IMR-90 (cell line): ENCODE data around the gene NXF1. TPM values are rescaled to one million over a fixed set of nuclear protein-coding genes. Genes with fewer than 3 reads are reported as not detected.

ENCODE experiments used
- ATAC-seq: fragments of 200-7000 bp; cut with Tn5 transposase; 2 replicates; pipeline ENCODE4 v1.9.1; 2020; ENCODE audit warnings: low read depth, mild to moderate bottlenecking, moderate library complexity
- BruUV-seq: library from RNA; stranded (reverse); fragments of 400-500 nt; replicated peaks from 2 replicates; lab custom pipeline; 2021; lab: Mats Ljungman, UMichigan
- CTCF ChIA-PET: fragments of 300-600 bp; formaldehyde crosslinking; extraction: SDS; loops from one replicate; lab custom pipeline; 2021; ENCODE audit warnings: antibody characterized with exemption; lab: Yijun Ruan, JAX
- POLR2A ChIA-PET: fragments of 300-600 bp; sonication (Branson Sonifier 250); formaldehyde crosslinking; loops from one replicate; lab custom pipeline; 2022; ENCODE audit warnings: antibody characterized with exemption; ENCODE audit not compliant: unreplicated experiment; lab: Charles Lee
- DNase-seq: peaks from one replicate; pipeline ENCODE4 v3.0.0; 2013
- H2AFZ ChIP-seq: replicated peaks from 2 replicates; pipeline ENCODE3; 2013; ENCODE audit warnings: low read length, mild to moderate bottlenecking; ENCODE audit not compliant: poor library complexity
- H2AK5ac ChIP-seq: 2 replicates; pipeline ENCODE4 v1.6.1; 2013; ENCODE audit warnings: low read depth, low read length, inconsistent platforms
- H2AK9ac ChIP-seq: replicated peaks from 2 replicates; pipeline ENCODE3; 2013; ENCODE audit warnings: mild to moderate bottlenecking, low read depth, low read length, moderate library complexity; ENCODE audit not compliant: poor library complexity
- H2BK120ac ChIP-seq: 2 replicates; pipeline ENCODE4 v1.6.1; 2013; ENCODE audit warnings: low read depth, low read length, inconsistent platforms
- H2BK15ac ChIP-seq: 3 replicates; pipeline ENCODE4 v1.6.1; 2013; ENCODE audit warnings: low read depth, low read length, inconsistent platforms
- H2BK20ac ChIP-seq: 2 replicates; pipeline ENCODE4 v1.6.1; 2013; ENCODE audit warnings: low read depth, mild to moderate bottlenecking, inconsistent platforms, low read length, moderate library complexity
- H2BK5ac ChIP-seq: 2 replicates; pipeline ENCODE4 v1.6.1; 2013; ENCODE audit warnings: mild to moderate bottlenecking, low read depth, low read length, inconsistent platforms; ENCODE audit not compliant: poor library complexity, severe bottlenecking
- H3K14ac ChIP-seq: replicated peaks from 2 replicates; pipeline ENCODE4 v1.6.1; 2013; ENCODE audit warnings: low read depth, low read length, inconsistent platforms
- H3K18ac ChIP-seq: 2 replicates; pipeline ENCODE4 v1.6.1; 2013; ENCODE audit warnings: low read depth, low read length, control low read depth
- H3K23ac ChIP-seq: 2 replicates; pipeline ENCODE4 v1.6.1; 2013; ENCODE audit warnings: low read depth, low read length, inconsistent platforms
- H3K27ac ChIP-seq: 2 replicates; pipeline ENCODE4 v1.5.1; 2013; ENCODE audit warnings: mild to moderate bottlenecking, control low read depth, low read length; ENCODE audit not compliant: insufficient read depth
- H3K27me3 ChIP-seq: 2 replicates; pipeline ENCODE4 v1.6.1; 2013; ENCODE audit warnings: low read length; ENCODE audit not compliant: control insufficient read depth, insufficient read depth
- H3K36me3 ChIP-seq: 2 replicates; pipeline ENCODE4 v1.6.1; 2013; ENCODE audit warnings: low read length, mixed read lengths; ENCODE audit not compliant: control insufficient read depth, insufficient read depth
- H3K4ac ChIP-seq: 2 replicates; pipeline ENCODE4 v1.6.1; 2013; ENCODE audit warnings: low read depth, low read length, inconsistent platforms
- H3K4me1 ChIP-seq: 2 replicates; pipeline ENCODE4 v1.6.1; 2013; ENCODE audit warnings: low read length, mixed read lengths; ENCODE audit not compliant: control insufficient read depth, insufficient read depth
- H3K4me2 ChIP-seq: 2 replicates; pipeline ENCODE4 v1.6.1; 2013; ENCODE audit warnings: low read depth, mild to moderate bottlenecking, control low read depth, low read length, moderate library complexity
- H3K4me3 ChIP-seq: 2 replicates; pipeline ENCODE4 v1.5.1; 2013; ENCODE audit warnings: low read depth, mild to moderate bottlenecking, control low read depth, low read length, moderate library complexity; ENCODE audit not compliant: insufficient read depth
- H3K56ac ChIP-seq: 2 replicates; pipeline ENCODE4 v1.6.1; 2013; ENCODE audit warnings: low read length, inconsistent platforms; ENCODE audit not compliant: insufficient read depth; ENCODE audit errors: extremely low read depth
- H3K79me1 ChIP-seq, 2 experiments: 2 replicates each; pipeline ENCODE4 v1.6.1; 2013; ENCODE audit warnings: low read length in 2 of 2, inconsistent platforms in 1 of 2, low read depth in 1 of 2
- H3K9ac ChIP-seq: 2 replicates; pipeline ENCODE4 v1.6.1; 2013; ENCODE audit warnings: low read depth, low read length, control low read depth
- H3K9me1 ChIP-seq: 2 replicates; pipeline ENCODE4 v1.6.1; 2013; ENCODE audit warnings: low read length, inconsistent platforms; ENCODE audit not compliant: insufficient read depth
- H3K9me3 ChIP-seq: 2 replicates; pipeline ENCODE4 v1.6.1; 2013; ENCODE audit warnings: low read length; ENCODE audit not compliant: control insufficient read depth, insufficient read depth
- H4K20me1 ChIP-seq: 2 replicates; pipeline ENCODE4 v1.6.1; 2013; ENCODE audit warnings: low read length, inconsistent platforms; ENCODE audit not compliant: insufficient read depth
- H4K5ac ChIP-seq: 2 replicates; pipeline ENCODE4 v1.6.1; 2013; ENCODE audit warnings: mild to moderate bottlenecking, low read depth, low read length, control low read depth
- H4K8ac ChIP-seq, 2 experiments: 2 replicates each; pipeline ENCODE4 v1.6.1; 2013; ENCODE audit warnings: low read depth in 2 of 2, low read length in 2 of 2, control low read depth in 1 of 2, inconsistent platforms in 1 of 2
- H4K91ac ChIP-seq: 2 replicates; pipeline ENCODE4 v1.6.1; 2013; ENCODE audit warnings: low read depth, low read length, inconsistent platforms; ENCODE audit not compliant: insufficient read depth
- BHLHE40 ChIP-seq: fragments of 150-350 bp; IDR thresholded peaks from 2 replicates; pipeline ENCODE4 v1.6.1; 2016; ENCODE audit warnings: mild to moderate bottlenecking, low read depth, low read length
- CEBPB ChIP-seq: IDR thresholded peaks from 2 replicates; pipeline ENCODE4 v1.6.1; 2012; ENCODE audit warnings: low read depth, low read length, improper control_type of control experiment
- CHD1 ChIP-seq: IDR thresholded peaks from 2 replicates; pipeline ENCODE4 v1.6.1; 2012; ENCODE audit warnings: low read depth, low read length, improper control_type of control experiment
- ELK1 ChIP-seq: fragments of 150-350 bp; IDR thresholded peaks from 2 replicates; pipeline ENCODE4 v1.6.1; 2016; ENCODE audit warnings: low read depth, mild to moderate bottlenecking, low read length, moderate library complexity, borderline replicate concordance
- FOS ChIP-seq: fragments of 150-350 bp; IDR thresholded peaks from 2 replicates; pipeline ENCODE4 v1.6.1; 2016; ENCODE audit warnings: low read depth, low read length
- MAFK ChIP-seq: IDR thresholded peaks from 2 replicates; pipeline ENCODE4 v1.6.1; 2012; ENCODE audit warnings: low read depth, low read length, improper control_type of control experiment
- MAZ ChIP-seq: IDR thresholded peaks from 2 replicates; pipeline ENCODE4 v1.6.1; 2012; ENCODE audit warnings: low read depth, mild to moderate bottlenecking, low read length, improper control_type of control experiment, moderate library complexity, borderline replicate concordance
- MXI1 ChIP-seq: IDR thresholded peaks from 2 replicates; pipeline ENCODE4 v1.6.1; 2012; ENCODE audit warnings: low read depth, mild to moderate bottlenecking, low read length, moderate library complexity, borderline replicate concordance
- NFE2L2 ChIP-seq: fragments of 150-350 bp; IDR thresholded peaks from 2 replicates; pipeline ENCODE4 v1.6.1; 2016; ENCODE audit warnings: low read depth, mild to moderate bottlenecking, low read length
- POLR2A ChIP-seq: IDR thresholded peaks from 2 replicates; pipeline ENCODE4 v1.6.1; 2012; ENCODE audit warnings: mild to moderate bottlenecking, low read depth, low read length
- RAD21 ChIP-seq: IDR thresholded peaks from 2 replicates; pipeline ENCODE4 v1.6.1; 2012; ENCODE audit warnings: low read length, improper control_type of control experiment
- RCOR1 ChIP-seq: IDR thresholded peaks from 2 replicates; pipeline ENCODE4 v1.6.1; 2012; ENCODE audit warnings: mild to moderate bottlenecking, low read length, improper control_type of control experiment; ENCODE audit not compliant: insufficient replicate concordance
- RFX5 ChIP-seq: IDR thresholded peaks from 2 replicates; pipeline ENCODE4 v1.8.0; 2012; ENCODE audit warnings: low read depth, mild to moderate bottlenecking, low read length, moderate library complexity
- SMC3 ChIP-seq: fragments of 150-350 bp; IDR thresholded peaks from 2 replicates; pipeline ENCODE4 v1.6.1; 2016; ENCODE audit warnings: low read depth, mild to moderate bottlenecking, antibody characterized with exemption, low read length, moderate library complexity
- WGBS, 2 experiments: methylation state at CpG; one replicate each; pipeline versions ENCODE4 v1.1.5 to v1.1.7; 2013; ENCODE audit warnings: missing lambda C conversion rate in 2 of 2; ENCODE audit not compliant: insufficient read length in 1 of 2; ENCODE audit errors: extremely low coverage in 2 of 2; 5-methylcytosine and 5-hydroxymethylcytosine counted together
- dilution Hi-C: fragments of 300-500 bp; cut with HindIII; formaldehyde crosslinking; loops from one replicate; pipeline ENCODE4 v1.14.3; 2018; ENCODE audit warnings: low sequenced_read_pairs; ENCODE audit not compliant: unreplicated experiment
- in situ Hi-C: fragments of 300-500 bp; cut with MboI; formaldehyde crosslinking; loops from 3 replicates; pipeline ENCODE4 v1.14.3; 2019; ENCODE audit warnings: low sequenced_read_pairs, inconsistent platforms, mixed read lengths
- intact Hi-C: fragments of 100-400 bp; cut with micrococcal nuclease; formaldehyde crosslinking; loops from 2 replicates; pipeline ENCODE4 v1.10.0; 2022
- polyA plus RNA-seq, 3 experiments: library from polyadenylated mRNA; depleted of rRNA; stranded (reverse); fragments of >200 nt; gene quantifications; 2 replicates each; pipeline ENCODE4 v1.2.3, GENCODE V29; 2012; ENCODE audit warnings: low replicate concordance in 1 of 3
- total RNA-seq: library from RNA; depleted of rRNA; stranded (reverse); fragments of >200 nt; gene quantifications from 2 replicates; pipeline ENCODE4 v1.2.3, GENCODE V29; 2012
- TF ChIP-seq, protein P1 (sequence below): conservative IDR thresholded peaks from 2 replicates; pipeline ENCODE4 v1.5.1; 2012; ENCODE audit warnings: mild to moderate bottlenecking, low read depth, low read length, improper control_type of control experiment
- TF ChIP-seq, protein P2 (sequence below): fragments of 150-350 bp; IDR thresholded peaks from 2 replicates; pipeline ENCODE4 v1.6.1; 2017; ENCODE audit warnings: mild to moderate bottlenecking, antibody characterized with exemption, low read length, low read depth

NXF1 gene
- total and polyA plus RNA-seq, 2 of the 4 experiments (the other 2 are of a cell fraction) = 26.3 to 97.4 TPM

- POLR2A ChIA-PET = interaction anchor here (0.7 kb wide), 1 partner anchor 109 kb away, joined by 3 read pairs; no protein-coding TSS in a partner anchor
- H2BK120ac ChIP-seq = no peak overlapping the region
- H2BK5ac ChIP-seq = no peak overlapping the region
- H4K91ac ChIP-seq = no peak overlapping the region
- CTCF ChIA-PET = no interaction called here
- H3K14ac ChIP-seq = no peak overlapping the region
- no TSS peak for BruUV-seq
- no peak overlapping the region for H3K18ac ChIP-seq
- H2BK20ac ChIP-seq = no peak overlapping the region
- 38% methylated on average over 1 of the region's 1 CpG; no CpG with 5 or more reads in 1 of the 2 experiments for WGBS, 2 experiments
- H3K27me3 ChIP-seq = no peaks in the 10 kb centered on the region
- H2BK15ac ChIP-seq = no peak overlapping the region
- no peaks in the 10 kb centered on the region for H4K20me1 ChIP-seq
- ATAC-seq = no peak
- no peak overlapping the region for H2AK9ac ChIP-seq
- H3K36me3 ChIP-seq = peaks cover 15% of the 10 kb centered on the region
- H2AK5ac ChIP-seq = no peak overlapping the region
- dilution Hi-C loops = no loop called here
- no peak overlapping the region for H3K56ac ChIP-seq
- DNase-seq = no peak
- no peak overlapping the region for H4K8ac ChIP-seq
- H3K4me3 ChIP-seq = no peak overlapping the region
- H3K27ac ChIP-seq = no peak overlapping the region
- no peak overlapping the region for H4K5ac ChIP-seq
- H3K9ac ChIP-seq = no peak overlapping the region
- H3K4me2 ChIP-seq = no peak overlapping the region
- no peak overlapping the region for H3K4ac ChIP-seq
- H3K4me1 ChIP-seq = peaks cover 20% of the 10 kb centered on the region
- TF ChIP-seq CHD1 (no peak), MXI1 (no peak), SMC3 (no peak), MAFK (no peak), FOS (no peak), POLR2A (no peak; the same call in 1 of the 2 replicates), RFX5 (no peak), NFE2L2 (no peak), BHLHE40 (no peak), MAZ (no peak), CEBPB (no peak), RAD21 (no peak), ELK1 (no peak), RCOR1 (no peak)
- TF ChIP-seq, protein P1, sequence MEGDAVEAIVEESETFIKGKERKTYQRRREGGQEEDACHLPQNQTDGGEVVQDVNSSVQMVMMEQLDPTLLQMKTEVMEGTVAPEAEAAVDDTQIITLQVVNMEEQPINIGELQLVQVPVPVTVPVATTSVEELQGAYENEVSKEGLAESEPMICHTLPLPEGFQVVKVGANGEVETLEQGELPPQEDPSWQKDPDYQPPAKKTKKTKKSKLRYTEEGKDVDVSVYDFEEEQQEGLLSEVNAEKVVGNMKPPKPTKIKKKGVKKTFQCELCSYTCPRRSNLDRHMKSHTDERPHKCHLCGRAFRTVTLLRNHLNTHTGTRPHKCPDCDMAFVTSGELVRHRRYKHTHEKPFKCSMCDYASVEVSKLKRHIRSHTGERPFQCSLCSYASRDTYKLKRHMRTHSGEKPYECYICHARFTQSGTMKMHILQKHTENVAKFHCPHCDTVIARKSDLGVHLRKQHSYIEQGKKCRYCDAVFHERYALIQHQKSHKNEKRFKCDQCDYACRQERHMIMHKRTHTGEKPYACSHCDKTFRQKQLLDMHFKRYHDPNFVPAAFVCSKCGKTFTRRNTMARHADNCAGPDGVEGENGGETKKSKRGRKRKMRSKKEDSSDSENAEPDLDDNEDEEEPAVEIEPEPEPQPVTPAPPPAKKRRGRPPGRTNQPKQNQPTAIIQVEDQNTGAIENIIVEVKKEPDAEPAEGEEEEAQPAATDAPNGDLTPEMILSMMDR = no peak
- TF ChIP-seq, protein P2, sequence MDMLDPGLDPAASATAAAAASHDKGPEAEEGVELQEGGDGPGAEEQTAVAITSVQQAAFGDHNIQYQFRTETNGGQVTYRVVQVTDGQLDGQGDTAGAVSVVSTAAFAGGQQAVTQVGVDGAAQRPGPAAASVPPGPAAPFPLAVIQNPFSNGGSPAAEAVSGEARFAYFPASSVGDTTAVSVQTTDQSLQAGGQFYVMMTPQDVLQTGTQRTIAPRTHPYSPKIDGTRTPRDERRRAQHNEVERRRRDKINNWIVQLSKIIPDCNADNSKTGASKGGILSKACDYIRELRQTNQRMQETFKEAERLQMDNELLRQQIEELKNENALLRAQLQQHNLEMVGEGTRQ = no peak
- no peaks in the 10 kb centered on the region for H3K9me3 ChIP-seq
- intact Hi-C loops = no loop called here
- no peak overlapping the region for H2AFZ ChIP-seq
- peaks cover 0 to 20% of the 10 kb centered on the region in 2 experiments; a peak in 1 of 4 replicates for H3K79me1 ChIP-seq
- peaks cover 18% of the 10 kb centered on the region for H3K9me1 ChIP-seq
- in situ Hi-C loops = no loop called here
- no peak overlapping the region for H3K23ac ChIP-seq
These were observed 5.5 kb upstream of the NXF1 start for GRCh38 chr11:62810748-62811147.
